IPS DF 19.7 (cell line): ENCODE measurements around the gene GRM7.

Experiments used
- DNase-seq: peaks from one replicate; pipeline ENCODE4 v3.0.0-alpha.2; 2013; ENCODE audit warnings: low read depth, low spot score

The GRM7 gene

GRCh38 chr3:7650466-7650865 is 789.6 kb downstream of the GRM7 start:
- no peak for DNase-seq

DNA sequence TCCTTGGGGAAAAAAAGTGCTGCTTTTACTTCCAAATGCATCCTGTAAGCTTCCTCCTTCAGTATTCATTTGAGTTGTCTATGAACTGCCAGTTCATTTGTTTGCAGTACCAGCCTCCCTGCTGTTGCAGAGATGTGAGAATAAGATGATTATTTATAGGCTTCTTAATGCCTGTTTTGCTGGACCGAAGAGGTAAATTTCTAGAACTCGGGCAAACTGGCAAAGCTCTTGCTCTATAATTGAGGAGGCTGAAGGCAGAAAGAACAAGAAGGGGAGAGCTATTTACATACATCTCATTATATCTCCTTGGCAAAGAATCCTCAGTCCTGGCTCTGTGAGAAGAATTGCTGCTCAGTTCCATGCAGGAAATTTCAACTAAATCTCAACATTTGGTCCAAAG is 790.4 kb downstream of the GRM7 start:
- no peak for DNase-seq

GRCh38 chr3:7657214-7658112 is 796.5 kb downstream of the GRM7 start:
- no peak for DNase-seq

- DNase-seq: no peak
These were observed 797.4 kb downstream of the GRM7 start for GRCh38 chr3:7658294-7658693.

- no peak for DNase-seq
These were observed 798.2 kb downstream of the GRM7 start for GRCh38 chr3:7659079-7659478.

- DNase-seq: no peak
These were observed 802.9 kb downstream of the GRM7 start for GRCh38 chr3:7663771-7664170.

- DNase-seq: no peak
These were observed 806.9 kb downstream of the GRM7 start for GRCh38 chr3:7667774-7668173.

GRCh38 chr3:7669641-7670040 is 808.7 kb downstream of the GRM7 start:
- no peak for DNase-seq

GRCh38 chr3:7678521-7678920 is 817.6 kb downstream of the GRM7 start:
- DNase-seq: no peak

DNA sequence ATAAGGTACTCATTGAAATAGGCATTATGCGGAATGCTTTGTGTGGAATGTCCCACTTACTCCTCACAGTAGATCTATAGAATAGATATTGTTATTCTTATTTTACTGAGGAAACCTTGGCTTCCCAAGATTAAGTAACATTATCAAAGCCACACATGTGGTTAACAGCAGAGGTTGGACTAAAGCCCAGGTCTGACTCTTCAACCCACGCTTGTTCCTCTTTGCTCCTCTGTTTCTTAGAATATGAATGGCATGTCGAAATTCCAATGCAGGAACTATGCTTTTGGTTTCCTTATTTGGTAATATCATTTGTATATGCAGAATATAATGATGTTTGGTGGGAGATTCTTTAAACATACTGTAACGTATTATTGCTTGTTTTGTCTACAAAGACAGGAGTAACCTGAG is 821.9 kb downstream of the GRM7 start:
- DNase-seq: peak; percentile 74

DNA sequence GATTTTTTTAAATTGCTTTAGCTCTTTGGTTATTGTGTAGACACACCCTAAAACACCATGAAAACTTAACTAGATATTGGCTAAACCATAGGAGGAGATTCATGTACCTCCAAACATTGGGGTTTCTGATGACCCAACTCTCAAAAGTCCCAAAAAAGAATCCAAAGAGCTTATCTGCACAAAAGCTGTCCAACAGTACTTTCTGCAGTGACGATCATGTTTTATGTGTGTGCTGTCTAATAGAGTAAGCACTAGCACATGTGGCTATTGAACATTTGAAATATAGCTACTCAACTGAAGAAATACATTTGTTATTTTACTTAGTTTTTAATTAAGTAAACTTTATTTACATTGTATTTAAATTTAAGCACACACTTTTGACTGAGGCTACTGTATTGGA is 822.5 kb downstream of the GRM7 start:
- no peak for DNase-seq

DNA sequence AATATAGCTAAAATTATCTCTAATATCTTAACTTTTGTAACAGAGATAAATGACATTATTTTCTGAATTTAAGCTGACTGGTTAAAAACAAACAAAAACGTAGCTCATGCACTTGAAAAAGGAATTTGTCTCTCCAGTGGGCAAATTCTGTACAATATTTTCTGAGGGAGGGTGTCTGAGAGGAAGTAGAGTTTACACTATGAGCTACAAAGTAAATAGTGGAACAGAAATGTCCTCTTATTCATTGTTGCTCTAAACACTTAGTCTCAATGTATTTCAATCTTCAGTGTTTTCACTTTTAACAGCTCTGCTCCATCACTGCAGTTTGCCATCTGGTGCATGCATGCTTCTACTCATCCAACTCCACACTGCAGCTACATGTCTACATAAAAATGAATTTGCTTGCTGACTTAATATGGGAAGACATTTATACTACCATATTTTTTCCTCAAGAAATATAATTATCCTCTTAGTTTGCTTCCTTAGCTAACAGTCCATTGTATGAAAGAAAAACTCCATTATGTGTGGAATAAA is 823.3 kb downstream of the GRM7 start:
- no peak for DNase-seq

DNA sequence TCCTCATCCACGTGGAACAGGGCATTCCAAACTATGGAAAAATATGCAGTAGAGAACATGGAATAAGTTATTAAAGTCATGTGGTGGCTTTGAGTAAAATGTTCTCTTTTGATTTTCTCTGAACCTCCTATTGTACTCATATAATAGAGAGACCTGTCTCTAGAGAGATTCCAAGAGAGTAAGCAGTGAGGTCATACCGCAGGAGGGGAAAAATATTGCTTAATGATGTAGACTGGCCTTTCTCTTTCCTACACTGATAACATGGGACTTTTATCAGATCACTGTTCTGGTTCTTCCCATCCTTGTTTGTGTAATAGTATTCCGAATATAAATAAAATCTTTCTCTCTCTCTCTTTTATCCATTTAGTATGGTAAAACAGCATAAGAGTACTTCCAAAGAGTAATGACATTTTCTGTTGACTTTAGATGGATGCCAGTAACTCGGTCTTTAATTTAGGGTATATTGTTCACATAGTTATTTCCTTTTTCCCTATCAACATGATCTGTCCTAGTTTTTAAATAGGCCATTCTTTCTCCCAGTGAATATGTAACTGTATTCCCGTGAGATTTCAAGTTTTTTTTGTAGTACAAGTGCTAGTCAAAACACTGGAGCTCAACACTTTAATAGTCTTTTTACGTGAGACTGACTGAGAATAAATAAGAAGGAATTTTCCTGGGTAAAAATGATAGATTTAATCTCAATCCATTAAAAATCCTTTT is 826.7 kb downstream of the GRM7 start:
- DNase-seq: no peak

DNA sequence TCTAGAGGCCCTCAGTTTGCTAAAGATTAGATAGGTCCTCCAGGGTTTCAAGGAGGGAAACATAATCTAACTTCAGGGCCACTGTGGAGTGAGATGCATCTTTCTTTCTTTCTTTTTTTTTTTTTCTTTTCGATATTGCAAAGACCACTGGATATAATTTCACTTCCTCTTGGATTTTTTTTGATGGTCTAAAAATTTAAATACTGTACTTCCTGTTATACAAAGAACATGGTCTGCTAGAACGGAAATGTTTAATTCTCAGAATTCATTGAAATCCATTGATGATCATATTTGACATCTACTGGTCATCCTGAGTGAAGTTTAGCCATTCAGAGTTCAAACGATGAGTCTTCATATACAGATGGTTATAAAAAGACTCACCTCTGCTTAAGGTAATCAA is 832.0 kb downstream of the GRM7 start:
- DNase-seq: no peak

GRCh38 chr3:7693976-7694375 is 833.1 kb downstream of the GRM7 start:
- DNase-seq: no peak

- no peak for DNase-seq
These were observed 834.1 kb downstream of the GRM7 start for GRCh38 chr3:7695049-7695448.

- DNase-seq: no peak
These were observed 835.4 kb downstream of the GRM7 start for GRCh38 chr3:7696320-7696719.

GRCh38 chr3:7697548-7697947 is 836.6 kb downstream of the GRM7 start:
- DNase-seq: no peak

DNA sequence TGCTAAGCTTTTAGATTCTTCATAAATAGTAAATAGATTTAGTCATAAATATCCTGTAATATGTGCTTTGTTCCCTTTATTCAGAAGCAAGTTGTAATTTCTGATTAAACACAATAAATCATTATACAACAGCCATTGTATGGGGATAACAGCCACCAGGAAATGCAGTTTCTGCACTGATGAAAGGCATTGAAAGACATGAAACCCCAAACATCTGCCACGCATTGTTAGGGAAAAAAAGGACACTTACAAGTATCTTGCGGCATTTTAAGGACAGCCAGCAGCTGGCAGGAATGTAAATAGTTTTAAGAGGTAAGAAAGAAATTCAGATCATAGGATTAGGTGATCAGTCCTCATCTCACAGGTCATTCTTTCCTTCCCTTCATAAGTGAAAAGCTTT is 839.6 kb downstream of the GRM7 start:
- DNase-seq: no peak

GRCh38 chr3:7700977-7701376 is 840.1 kb downstream of the GRM7 start:
- DNase-seq: no peak

- DNase-seq: no peak
These were observed 846.3 kb downstream of the GRM7 start for GRCh38 chr3:7707187-7707586.

DNA sequence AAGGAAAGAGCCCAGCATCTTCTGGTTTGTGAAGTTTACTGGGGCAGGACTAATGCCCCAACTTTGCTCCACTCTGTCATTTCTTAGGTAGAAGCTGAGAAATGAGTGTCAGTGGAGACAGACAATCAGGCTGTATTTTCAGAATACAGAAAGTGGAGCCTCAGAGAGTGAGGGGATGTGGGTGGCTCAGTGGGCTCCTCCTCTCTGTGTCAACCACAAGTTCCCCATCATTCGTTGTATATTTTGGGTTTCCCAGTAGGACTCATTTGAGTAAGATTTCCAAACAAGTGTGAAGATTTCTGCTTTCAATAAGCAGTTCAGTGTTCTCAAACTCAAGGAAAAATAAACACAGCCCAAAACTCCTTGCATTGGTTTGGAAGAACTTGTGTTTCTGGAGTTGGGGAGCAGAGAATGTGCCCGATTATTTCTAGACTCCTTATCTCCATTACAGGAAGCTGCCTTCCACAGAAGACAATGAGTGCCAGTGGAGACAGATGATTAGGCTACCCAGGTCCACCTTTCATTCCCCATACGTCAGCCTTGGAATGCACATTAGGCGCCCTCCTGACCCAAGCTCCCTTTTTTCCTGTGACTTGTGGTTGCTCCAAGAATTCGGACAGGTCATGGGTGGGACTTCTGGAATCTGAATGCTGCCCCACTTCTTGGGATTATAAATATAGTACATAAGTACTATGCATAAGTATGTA is 848.6 kb downstream of the GRM7 start:
- DNase-seq: no peak
